ENCODE results near the gene SSPN.

The SSPN gene

GRCh38 chr12:26298785-26299621, 103.6 kb downstream of the SSPN start:
- no peak for TF ChIP-seq CTCF (conservative IDR thresholded peaks at IDR 0.05)
- no peak overlapping the region for H3K27ac ChIP-seq

GRCh38 chr12:26299751-26300150, 104.4 kb downstream of the SSPN start:
- H3K27ac ChIP-seq, result no peak overlapping the region
- no peak for TF ChIP-seq CTCF (conservative IDR thresholded peaks at IDR 0.05)
